ENCODE results near the gene FARP1.

DNA sequence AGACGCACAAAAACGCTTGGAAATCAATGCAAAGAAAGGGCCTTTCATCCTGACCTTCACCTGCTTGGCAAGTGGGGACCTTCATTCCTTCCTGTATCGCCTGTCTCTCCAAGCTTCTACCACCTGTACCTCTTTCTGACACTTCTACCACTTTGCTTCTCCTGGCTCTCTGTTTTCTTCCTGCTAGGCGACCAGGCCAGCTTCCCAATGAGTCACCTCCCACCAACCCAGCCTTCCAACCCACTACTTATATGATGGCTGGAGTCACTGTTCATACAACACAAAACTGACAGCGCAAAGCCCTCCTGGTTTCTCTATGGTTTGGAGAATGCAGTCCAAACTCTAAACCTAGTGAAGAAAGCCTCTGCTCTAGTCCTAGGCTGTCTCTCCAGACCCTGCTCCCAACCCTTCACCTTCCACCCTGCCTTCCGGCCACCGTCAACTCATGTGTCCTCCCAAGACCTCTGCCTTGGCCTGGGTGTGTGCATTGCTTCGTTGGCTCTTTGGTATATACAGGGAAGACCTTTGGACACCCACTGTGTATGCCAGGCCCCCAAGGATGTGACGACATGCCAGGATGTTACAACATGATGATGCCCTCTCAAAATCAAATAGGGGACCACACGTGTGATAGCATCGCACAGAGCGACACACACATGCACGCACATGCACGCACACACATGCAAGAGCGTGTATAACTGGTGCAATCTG lies 285.5 kb downstream of the FARP1 start:
- no peak for TF ChIP-seq GATA2 (IDR thresholded peaks at IDR 0.05; ENCODE audit: low read depth, low read length)
- no peak for TF ChIP-seq GATA3 (IDR thresholded peaks at IDR 0.05; ENCODE audit: low read depth, low read length)

All from SH-SY5Y (cell line).